WTC11 (cell line): ENCODE measurements around the gene UBXN2A. TPM values are rescaled to one million over a fixed set of nuclear protein-coding genes. Genes with fewer than 3 reads are reported as not detected.
A peak's percentile ranks its signal among the peaks of the same experiment; 100 is the strongest.
"Not testable (repeated sequence)": the region's sequence is repeated elsewhere in the genome, so short reads cannot be mapped to it uniquely, and the experiment has no call there.

ENCODE experiments used
- ATAC-seq: fragments of 200-7000 bp; cut with Tn5 transposase; 2 replicates; pipeline ENCODE4 v1.10.0; 2021; ENCODE audit warnings: mild to moderate bottlenecking, moderate library complexity
- CTCF ChIA-PET: fragments of 300-600 bp; sonication (Branson Sonifier 250); formaldehyde crosslinking; loops from one replicate; lab custom pipeline; 2021; ENCODE audit warnings: antibody characterized with exemption; lab: Charles Lee
- POLR2A ChIA-PET: fragments of 350-600 bp; sonication (Branson Sonifier 250); formaldehyde crosslinking; loops from one replicate; lab custom pipeline; 2021; ENCODE audit warnings: antibody characterized with exemption; lab: Charles Lee
- DNase-seq: peaks from one replicate; pipeline ENCODE4 v3.0.0; 2021; ENCODE audit warnings: low spot score
- H3K27ac Mint-ChIP-seq: 2 replicates; pipeline ENCODE4 v1.8.0; 2021; ENCODE audit warnings: mixed read lengths
- H3K27me3 Mint-ChIP-seq: 2 replicates; pipeline ENCODE4 v1.8.0; 2021; ENCODE audit warnings: low read depth, mild to moderate bottlenecking, moderate library complexity, mixed read lengths
- H3K36me3 Mint-ChIP-seq: 2 replicates; pipeline ENCODE4 v1.8.0; 2021; ENCODE audit warnings: mixed read lengths
- H3K4me1 Mint-ChIP-seq: 2 replicates; pipeline ENCODE4 v1.8.0; 2022; ENCODE audit warnings: mixed read lengths
- H3K4me3 Mint-ChIP-seq: 2 replicates; pipeline ENCODE4 v1.8.0; 2021; ENCODE audit warnings: mild to moderate bottlenecking, moderate library complexity, mixed read lengths
- H3K9me3 Mint-ChIP-seq: 2 replicates; pipeline ENCODE4 v1.8.0; 2021; ENCODE audit warnings: mixed read lengths
- E2F4 ChIP-seq: sonication (generic); formaldehyde crosslinking; IDR thresholded peaks from 2 replicates; pipeline ENCODE4 v1.8.1; 2022; ENCODE audit warnings: low read depth, mild to moderate bottlenecking, moderate library complexity, missing genetic modification reagents, borderline replicate concordance
- ERG ChIP-seq: fragments of 250-450 bp; sonication (Bioruptor Pico); IDR thresholded peaks from 2 replicates; pipeline ENCODE4 v1.8.0; 2021; ENCODE audit warnings: mild to moderate bottlenecking
- JAZF1 ChIP-seq: fragments of 250-450 bp; sonication (Bioruptor Pico); IDR thresholded peaks from 2 replicates; pipeline ENCODE4 v1.9.0; 2021; ENCODE audit warnings: moderate library complexity, mild to moderate bottlenecking, inconsistent platforms
- MAX ChIP-seq: sonication (generic); formaldehyde crosslinking; IDR thresholded peaks from 2 replicates; pipeline ENCODE4 v1.8.0; 2022; ENCODE audit warnings: mild to moderate bottlenecking, missing genetic modification reagents
- MXD4 ChIP-seq: fragments of 250-450 bp; sonication (Bioruptor Pico); IDR thresholded peaks from 2 replicates; pipeline ENCODE4 v1.8.0; 2021; ENCODE audit warnings: mild to moderate bottlenecking, moderate library complexity, borderline replicate concordance
- ZBTB43 ChIP-seq: sonication (generic); formaldehyde crosslinking; IDR thresholded peaks from 2 replicates; pipeline ENCODE4 v1.8.1; 2023; ENCODE audit warnings: mild to moderate bottlenecking, missing genetic modification reagents
- ZNF121 ChIP-seq: sonication (generic); formaldehyde crosslinking; IDR thresholded peaks from 2 replicates; pipeline ENCODE4 v1.8.0; 2023; ENCODE audit warnings: missing genetic modification reagents
- ZNF263 ChIP-seq: sonication (generic); formaldehyde crosslinking; IDR thresholded peaks from 2 replicates; pipeline ENCODE4 v1.8.1; 2022; ENCODE audit warnings: low read depth, mild to moderate bottlenecking, moderate library complexity, missing genetic modification reagents
- ZNF281 ChIP-seq: sonication (generic); formaldehyde crosslinking; IDR thresholded peaks from 2 replicates; pipeline ENCODE4 v1.8.0; 2023; ENCODE audit warnings: mild to moderate bottlenecking, missing genetic modification reagents
- ZNF396 ChIP-seq: fragments of 250-450 bp; sonication (Bioruptor Pico); IDR thresholded peaks from 2 replicates; pipeline ENCODE4 v1.8.0; 2021; ENCODE audit warnings: mild to moderate bottlenecking, moderate library complexity, borderline replicate concordance
- ZNF532 ChIP-seq: fragments of 250-450 bp; sonication (Bioruptor Pico); IDR thresholded peaks from 2 replicates; pipeline ENCODE4 v1.9.0; 2021; ENCODE audit warnings: mild to moderate bottlenecking, borderline replicate concordance
- ZSCAN18 ChIP-seq: fragments of 250-450 bp; sonication (Bioruptor Pico); IDR thresholded peaks from 2 replicates; pipeline ENCODE4 v2.1.2; 2022; ENCODE audit warnings: mild to moderate bottlenecking, moderate library complexity
- total RNA-seq: library from RNA; stranded (reverse); gene quantifications from 3 replicates; pipeline ENCODE4 v1.2.3, GENCODE V29; 2021

UBXN2A gene
- total RNA-seq, 1 experiment from 2014 or later, result 16.8 TPM

GRCh38 chr2:24043133-24043532 is 102.9 kb downstream of the UBXN2A start:
- ATAC-seq, POLR2A ChIA-PET, CTCF ChIA-PET, DNase-seq, H3K9me3 Mint-ChIP-seq, H3K27me3 Mint-ChIP-seq, H3K4me3 Mint-ChIP-seq: not testable (repeated sequence)
- Mint-ChIP-seq H3K4me1 (peaks cover 23% of the 10 kb centered on the region), H3K36me3 (peaks cover 16% of the 10 kb centered on the region), H3K27ac (peak overlapping the region; percentile 26; the same call in 1 of the 2 replicates)
- peak; percentile 85 for TF ChIP-seq ZNF121 (CRISPR knock-in tag)

GRCh38 chr2:24045511-24046508 is 105.5 kb downstream of the UBXN2A start:
- ChIA-PET CTCF (interaction anchor here (0.6 to 1.1 kb wide), 2 partner anchors 104 to 119 kb away, joined by 3 to 5 read pairs; partner anchors contain the start of gene ATAD2B), POLR2A (interaction anchor here (1.8 kb wide), 1 partner anchor 119 kb away, joined by 19 read pairs; the partner anchor contains the start of gene ATAD2B)
- H3K9me3 Mint-ChIP-seq, result no peaks in the 10 kb centered on the region
- ATAC-seq (no peak), DNase-seq (no peak)
- 0 out of 2 replicates have a peak, but pooled peaks cover 3% of the 10 kb centered on the region for H3K36me3 Mint-ChIP-seq
- no peaks in the 10 kb centered on the region for H3K27me3 Mint-ChIP-seq
- H3K27ac Mint-ChIP-seq, result 0 out of 2 replicates have a peak overlapping the region, but pooled peaks have one; percentile 17
- peaks cover 26% of the 10 kb centered on the region for H3K4me1 Mint-ChIP-seq
- H3K4me3 Mint-ChIP-seq, result peak overlapping the region; percentile 97
- TF ChIP-seq ZSCAN18 (CRISPR knock-in tag), result no peak
- TF ChIP-seq JAZF1, result no peak
- TF ChIP-seq ERG (CRISPR knock-in tag), result no peak
- no peak for TF ChIP-seq MXD4 (CRISPR knock-in tag)
- no peak for TF ChIP-seq E2F4 (CRISPR knock-in tag)
- TF ChIP-seq ZNF263 (CRISPR knock-in tag), result no peak
- no peak for TF ChIP-seq ZNF532 (CRISPR knock-in tag)

- peaks cover 26% of the 10 kb centered on the region for H3K4me1 Mint-ChIP-seq
- ChIA-PET POLR2A (interaction anchor here (1.4 to 1.8 kb wide), 3 partner anchors 13 to 119 kb away, joined by 4 to 29 read pairs (median 19); partner anchors contain the start of genes ATAD2B and SF3B6), CTCF (interaction anchor here (1.1 to 1.8 kb wide), 4 partner anchors 14 to 120 kb away, joined by 3 to 17 read pairs (median 12); partner anchors contain the start of genes ATAD2B and TP53I3)
- no peaks in the 10 kb centered on the region for H3K27me3 Mint-ChIP-seq
- ATAC-seq, result no peak
- DNase-seq, result no peak
- 0 out of 2 replicates have a peak, but pooled peaks cover 3% of the 10 kb centered on the region for H3K36me3 Mint-ChIP-seq
- H3K27ac Mint-ChIP-seq, result no peak overlapping the region
- H3K4me3 Mint-ChIP-seq, result peak overlapping the region; percentile 97
- H3K9me3 Mint-ChIP-seq, result no peaks in the 10 kb centered on the region
- TF ChIP-seq ZNF281 (no peak), ZBTB43 (CRISPR knock-in tag) (no peak), ZNF396 (CRISPR knock-in tag) (no peak), MAX (CRISPR knock-in tag) (no peak)
Observed at GRCh38 chr2:24046599-24046929, 106.3 kb downstream of the UBXN2A start.
